Stimulated activated CD8-positive, alpha-beta memory T cell treated with anti-CD3 and anti-CD28 coated beads, Interleukin-7, amount 100 ng/mL, for 24 hours (primary cell): Measurements from ENCODE around the gene PFN1.
A peak's percentile ranks its signal among the peaks of the same experiment; 100 is the strongest.

Source experiments
- DNase-seq: peaks from one replicate; pipeline ENCODE4 v3.0.0-alpha.2; 2020; ENCODE audit warnings: low read depth

The PFN1 gene

DNA sequence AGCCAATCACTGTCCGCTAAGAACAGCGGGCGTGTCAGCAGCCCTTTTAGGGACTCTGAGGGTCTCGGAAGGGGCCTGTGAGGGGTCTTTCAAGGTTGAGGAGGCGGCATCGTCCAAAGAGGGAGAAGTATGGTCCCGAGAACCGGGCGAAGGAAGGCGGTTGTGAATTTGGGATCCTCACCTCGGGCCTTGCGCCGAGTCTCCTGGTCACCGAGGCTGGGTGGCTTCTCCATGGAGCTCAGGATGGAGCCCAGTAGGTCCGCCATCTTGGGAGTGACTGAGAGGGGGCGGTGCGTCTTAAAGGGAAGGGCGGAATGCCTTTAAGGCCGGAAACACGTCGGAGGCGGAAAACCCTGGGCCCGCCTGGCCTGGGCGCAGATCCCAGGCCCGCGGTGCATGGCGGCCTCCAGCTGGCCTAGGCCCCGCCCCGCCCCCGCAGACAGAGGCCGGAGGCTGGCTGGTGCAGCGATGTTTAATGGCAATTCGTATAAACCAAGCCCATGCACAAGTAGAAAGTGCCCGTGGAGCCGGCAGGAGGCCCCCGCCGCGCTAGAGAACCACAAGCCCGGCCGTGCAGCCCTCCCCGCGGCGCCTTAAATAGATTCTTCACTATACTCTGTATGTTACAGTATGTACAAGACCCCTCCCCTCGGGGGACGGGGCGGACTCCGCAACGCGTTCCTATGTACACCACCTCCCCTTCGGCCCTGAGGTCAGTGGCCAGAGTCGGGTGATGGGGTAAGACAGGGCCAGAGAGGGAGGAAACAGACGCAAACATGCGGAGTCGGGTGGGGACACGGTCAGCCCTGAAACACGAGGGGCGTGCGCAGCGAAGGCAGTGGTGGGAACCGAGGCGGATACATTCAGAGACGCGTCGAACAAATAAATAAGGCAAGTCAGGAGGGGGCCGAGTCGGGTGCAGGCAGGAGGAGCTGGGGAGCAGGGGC is 19.5 kb upstream of the PFN1 start, which contains the start of gene SPAG7:
SPAG7 (minus strand) TSS at position 279 of the 947 bp plus-strand sequence; CDS start at position 266, 13 bp downstream.
- DNase-seq: peak; percentile 82

- DNase-seq: peak; percentile 80
Measured at GRCh38 chr17:4966844-4967538, 18.7 kb upstream of the PFN1 start.

DNA sequence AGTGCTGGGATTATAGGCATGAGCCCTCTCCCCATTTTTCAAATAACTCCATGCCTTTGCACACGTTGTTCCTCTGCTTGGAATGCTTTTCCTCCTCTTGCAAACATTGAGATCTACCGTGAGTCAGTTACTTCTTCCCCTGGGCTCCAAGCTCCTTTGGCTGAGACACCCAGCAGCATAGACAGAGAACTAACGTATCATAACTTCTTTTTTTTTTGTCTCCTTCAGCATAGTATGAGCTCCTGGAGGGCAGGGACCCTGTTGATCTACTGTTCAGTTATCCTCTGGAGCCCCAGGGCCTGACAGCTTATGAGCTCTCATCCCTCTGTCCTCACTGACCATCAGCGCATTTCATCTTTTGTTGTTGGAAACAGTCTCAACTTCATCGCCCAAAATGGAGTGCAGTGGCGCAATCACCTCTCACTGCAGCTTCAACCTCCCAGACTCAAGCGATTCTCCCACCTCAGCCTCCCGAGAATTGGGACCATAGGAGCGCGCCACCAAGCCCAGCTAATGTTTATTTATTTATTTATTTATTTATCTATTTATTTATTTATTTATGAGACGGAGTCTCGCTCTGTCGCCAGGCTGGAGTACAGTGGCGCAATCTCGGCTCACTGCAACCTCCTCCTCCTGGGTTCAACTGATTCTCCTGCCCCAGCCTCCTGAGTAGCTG is 17.1 kb upstream of the PFN1 start:
- no peak for DNase-seq

GRCh38 chr17:4960279-4960922 is 12.1 kb upstream of the PFN1 start:
- DNase-seq: no peak

DNA sequence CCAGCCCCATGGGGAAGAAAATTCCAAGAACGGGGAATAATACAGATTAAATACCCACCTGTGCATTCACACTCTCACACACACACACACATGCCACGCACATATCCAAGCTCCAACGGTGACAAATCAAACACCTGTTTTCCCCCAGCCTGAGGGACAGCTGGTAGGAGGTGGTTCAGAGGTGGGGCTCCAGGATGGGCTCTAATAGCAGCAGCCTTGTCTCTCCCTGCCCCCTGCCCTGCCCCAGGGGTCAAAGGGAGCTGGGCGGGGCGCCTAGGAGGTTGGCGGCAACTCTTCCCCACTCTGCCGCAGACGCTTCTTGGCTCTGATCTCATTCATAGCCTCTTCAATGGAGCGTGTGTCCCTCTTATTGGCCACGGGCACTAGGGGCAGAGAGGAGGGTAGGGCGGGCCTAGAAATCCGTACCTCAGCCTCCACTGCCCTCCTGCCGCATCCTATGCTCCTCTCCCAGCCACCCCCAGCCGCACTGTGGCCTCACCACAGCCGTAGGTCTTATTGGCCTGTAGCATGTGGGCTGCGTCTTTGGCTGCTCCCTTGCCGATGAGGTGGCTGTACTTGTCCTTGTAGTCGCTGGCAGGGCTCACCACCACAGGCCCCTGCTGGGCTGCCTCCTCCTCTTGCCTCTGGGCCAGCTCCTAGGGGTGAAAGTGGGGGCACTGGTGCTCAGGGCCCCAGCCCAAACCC is 11.1 kb upstream of the PFN1 start:
- DNase-seq: no peak

- no peak for DNase-seq
Measured at GRCh38 chr17:4958102-4958501, 9.8 kb upstream of the PFN1 start.

DNA sequence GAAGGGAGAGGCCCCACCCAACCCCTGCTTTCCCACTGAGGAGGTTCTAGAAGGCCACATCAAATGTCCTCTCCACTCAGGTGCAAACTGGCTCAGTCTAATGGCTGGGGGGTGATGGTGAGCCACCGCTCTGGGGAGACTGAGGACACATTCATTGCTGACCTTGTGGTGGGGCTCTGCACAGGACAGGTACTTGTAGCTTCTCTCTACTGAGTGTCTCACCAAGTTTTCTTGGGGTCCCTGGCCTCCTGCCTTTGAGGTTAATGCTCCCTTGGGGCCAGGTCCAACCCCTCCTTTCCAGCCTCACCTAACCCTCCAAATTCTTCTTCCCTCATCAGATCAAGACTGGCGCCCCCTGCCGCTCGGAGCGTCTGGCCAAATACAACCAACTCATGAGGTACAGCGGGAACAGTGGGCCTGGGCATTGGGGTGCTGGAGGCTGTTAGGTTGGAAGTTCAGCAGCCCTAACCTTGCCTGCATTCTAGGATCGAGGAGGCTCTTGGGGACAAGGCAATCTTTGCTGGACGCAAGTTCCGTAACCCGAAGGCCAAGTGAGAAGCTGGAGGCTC is 8.2 kb upstream of the PFN1 start:
- no peak for DNase-seq

DNA sequence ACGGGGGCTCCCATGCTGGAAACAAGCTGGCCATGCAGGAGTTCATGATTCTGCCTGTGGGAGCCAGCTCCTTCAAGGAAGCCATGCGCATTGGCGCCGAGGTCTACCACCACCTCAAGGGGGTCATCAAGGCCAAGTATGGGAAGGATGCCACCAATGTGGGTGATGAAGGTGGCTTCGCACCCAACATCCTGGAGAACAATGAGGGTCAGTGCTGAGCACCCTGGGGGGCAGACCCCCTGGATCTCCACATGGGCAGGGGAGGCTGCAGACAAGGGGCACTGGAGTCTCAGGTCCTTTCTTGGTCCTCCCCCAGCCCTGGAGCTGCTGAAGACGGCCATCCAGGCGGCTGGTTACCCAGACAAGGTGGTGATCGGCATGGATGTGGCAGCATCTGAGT is 6.8 kb upstream of the PFN1 start:
- DNase-seq: no peak

GRCh38 chr17:4953451-4953961 is 5.2 kb upstream of the PFN1 start:
- DNase-seq: no peak

- DNase-seq: no peak
Measured at GRCh38 chr17:4951486-4951885, 3.2 kb upstream of the PFN1 start.

DNA sequence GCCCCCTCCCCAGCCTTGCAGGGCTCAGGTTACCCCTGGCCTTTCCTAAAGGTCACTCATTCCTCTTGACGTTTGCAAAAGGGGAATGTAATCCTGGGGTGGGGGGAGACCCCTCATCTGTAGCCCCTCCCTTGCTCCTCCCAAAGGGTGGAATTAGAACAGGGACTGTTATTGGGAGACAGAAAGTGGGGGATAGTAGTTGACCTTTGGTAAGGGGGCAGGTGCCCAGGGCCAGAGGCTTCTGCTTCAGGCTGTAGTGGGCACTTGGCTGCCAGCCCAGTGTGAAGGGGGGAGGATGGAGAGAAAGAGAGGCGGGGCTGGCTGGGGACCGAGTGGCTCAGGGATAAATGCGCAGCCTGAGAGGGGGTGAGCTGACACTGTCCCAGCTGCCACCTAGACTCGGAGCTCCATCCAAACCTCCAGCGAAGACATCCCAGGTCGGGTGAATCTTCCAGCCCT is 2.4 kb upstream of the PFN1 start, which contains the start of gene ENO3:
ENO3 (plus strand) TSS at position 374 of the 459 bp plus-strand sequence. CDS start 711 bp downstream, outside the sequence.
- no peak for DNase-seq

DNA sequence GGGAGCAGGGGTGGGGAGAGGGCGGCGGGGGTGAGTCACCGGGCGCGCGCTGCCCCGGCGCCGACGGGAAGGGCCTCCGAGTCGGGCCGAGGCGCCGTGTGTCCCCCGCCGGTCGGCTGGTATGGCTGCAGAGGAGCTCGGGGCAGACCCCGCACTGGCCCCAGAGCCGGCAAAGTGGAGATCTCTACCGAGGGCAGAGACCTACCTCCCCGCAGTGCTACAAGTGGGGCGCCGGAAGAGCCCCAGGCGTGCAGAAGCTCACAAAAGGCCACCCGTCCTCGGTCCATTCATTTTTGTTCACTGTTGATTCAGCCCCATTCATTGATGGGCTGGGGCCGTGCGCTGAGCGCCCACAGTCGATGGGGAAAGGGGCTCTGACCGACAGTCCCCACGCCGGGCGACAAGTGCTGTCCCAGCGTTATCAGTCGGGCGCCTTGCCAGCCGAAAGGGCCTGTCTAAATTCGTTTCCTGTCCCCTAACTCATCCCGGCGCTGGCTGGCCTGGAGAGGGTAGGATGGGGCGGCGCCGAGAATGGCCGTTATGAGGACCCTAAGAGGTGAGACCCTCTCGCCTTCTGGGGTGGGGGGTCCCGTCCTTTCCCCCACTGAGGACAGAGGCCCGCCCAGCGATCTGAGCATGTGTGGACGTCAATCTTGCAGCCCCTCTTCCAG is 1.9 kb upstream of the PFN1 start:
- DNase-seq: no peak

- DNase-seq: no peak
Measured at GRCh38 chr17:4949321-4950074, 1.2 kb upstream of the PFN1 start.

DNA sequence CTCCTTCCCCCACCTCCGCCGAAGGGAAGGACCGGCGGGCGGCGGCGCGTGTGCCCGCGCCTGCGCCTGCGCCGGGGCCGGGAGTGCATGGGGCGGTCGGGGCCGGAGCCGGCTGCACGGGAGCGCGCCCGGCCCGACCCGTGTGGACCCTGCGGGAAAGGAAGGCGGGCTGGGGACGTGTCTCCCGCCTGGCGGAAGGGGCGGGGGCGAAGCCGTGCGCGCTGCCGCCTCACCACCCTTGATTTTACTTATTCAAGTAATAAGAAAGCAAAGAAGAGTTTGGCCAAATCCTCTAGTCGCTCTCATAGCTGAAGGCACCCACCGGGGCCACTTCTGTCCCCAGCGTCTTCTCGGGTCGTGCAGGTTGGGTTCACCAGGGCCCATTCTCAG is 596 bp upstream of the PFN1 start:
- DNase-seq: no peak

GRCh38 chr17:4947411-4948165 is 742 bp downstream of the PFN1 start:
- no peak for DNase-seq

- no peak for DNase-seq
Measured at GRCh38 chr17:4947010-4947410, 1.3 kb downstream of the PFN1 start.

GRCh38 chr17:4946312-4946976 is 1.9 kb downstream of the PFN1 start:
- DNase-seq: no peak

DNA sequence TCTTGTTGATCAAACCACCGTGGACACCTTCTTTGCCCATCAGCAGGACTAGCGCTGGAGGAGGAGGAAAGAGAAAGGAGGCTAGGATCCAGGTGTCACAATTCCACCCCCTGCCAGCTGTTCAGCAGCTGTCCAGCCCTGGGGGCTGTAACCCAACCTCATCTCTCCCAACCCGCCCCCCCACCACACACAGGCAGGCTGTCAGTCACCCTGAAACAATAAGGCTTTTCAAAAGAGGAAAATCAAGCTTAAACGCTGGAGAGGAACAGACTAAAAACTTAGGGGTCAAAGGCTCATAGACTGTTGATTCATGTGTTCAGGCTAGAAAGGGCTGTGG is 2.4 kb downstream of the PFN1 start:
- DNase-seq: no peak
